ENCODE measurements around the gene MMP17.

Gene MMP17

DNA sequence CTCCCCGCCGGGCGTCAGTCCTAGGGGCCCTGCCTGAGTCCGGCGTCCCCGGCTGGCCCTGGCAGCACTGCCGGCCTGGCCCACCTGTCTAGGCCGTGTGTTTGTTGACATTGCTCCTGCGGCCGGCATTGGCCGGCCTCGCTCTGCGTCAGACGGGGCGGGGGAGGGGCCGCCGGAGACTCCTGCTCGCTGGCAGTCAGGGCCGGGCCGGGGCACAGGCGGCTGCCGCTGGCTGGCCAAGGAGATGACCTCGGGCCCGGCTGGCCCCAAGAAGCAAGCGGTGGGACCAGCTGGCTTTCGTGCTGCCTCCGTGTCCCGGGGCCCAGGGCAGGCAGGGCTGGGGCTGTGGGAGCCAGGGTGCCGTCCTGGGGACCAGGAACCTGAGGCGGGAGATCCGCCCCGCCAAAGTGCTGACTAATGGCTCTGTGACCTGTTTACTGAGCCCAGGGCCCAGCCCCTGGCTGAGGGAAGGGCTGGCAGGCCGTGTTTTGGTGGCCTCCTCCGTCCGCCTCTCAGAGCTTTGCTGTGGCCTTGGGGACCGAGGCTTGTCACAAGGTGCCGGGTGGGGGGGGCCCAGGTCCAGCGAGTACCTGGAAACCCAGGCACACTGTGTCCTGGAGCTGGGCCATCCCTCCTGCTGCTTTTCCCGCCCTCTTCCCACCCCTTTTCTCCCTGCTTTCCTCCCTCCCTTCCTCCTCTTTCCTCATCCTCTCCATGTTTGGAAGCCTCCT, 68.1 kb downstream of the MMP17 start:
- DNase-seq: peak; percentile 63

DNA sequence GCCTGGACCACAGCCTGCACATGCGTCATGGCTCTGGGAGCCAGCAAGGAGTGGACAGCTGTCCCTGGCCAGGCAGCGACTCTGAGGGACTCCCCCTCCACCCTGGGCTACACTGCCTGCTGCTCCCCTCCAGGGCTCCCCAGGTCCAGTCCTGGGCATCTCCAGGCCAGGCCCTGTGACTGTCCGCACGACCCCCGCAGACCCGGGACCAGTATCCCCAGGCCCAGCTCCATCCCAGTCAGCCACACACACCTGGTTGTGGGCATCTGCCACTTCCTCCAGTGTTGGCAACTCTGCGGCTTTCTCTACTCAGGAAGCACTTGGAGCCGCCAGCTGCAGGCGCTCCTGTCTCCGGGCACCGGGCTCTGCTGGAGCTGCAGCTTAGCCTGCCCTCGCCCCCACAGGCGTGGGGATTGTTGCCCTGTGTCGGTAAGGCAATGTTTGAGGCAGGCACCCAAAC, 68.6 kb downstream of the MMP17 start:
- no peak for DNase-seq

DNA sequence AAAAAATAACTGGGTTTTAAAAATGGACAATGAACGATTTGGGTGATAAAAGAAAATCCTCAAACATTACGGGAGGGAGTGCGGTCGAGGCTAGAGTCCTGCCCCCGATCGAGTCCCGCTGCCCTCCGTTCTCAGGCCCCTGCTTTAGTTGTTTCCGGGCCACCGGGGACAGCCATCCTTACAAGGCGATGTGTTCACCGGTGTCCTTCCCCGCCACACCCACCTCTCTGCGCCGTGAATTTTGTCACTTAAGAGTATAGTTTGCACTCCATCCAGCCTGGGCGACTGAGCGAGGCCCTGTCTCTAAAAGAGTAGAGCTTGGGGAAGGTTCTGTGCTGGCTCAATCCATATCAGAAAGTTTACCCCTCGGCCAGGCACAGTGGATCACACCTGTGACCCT, 69.1 kb downstream of the MMP17 start:
- DNase-seq: no peak

DNA sequence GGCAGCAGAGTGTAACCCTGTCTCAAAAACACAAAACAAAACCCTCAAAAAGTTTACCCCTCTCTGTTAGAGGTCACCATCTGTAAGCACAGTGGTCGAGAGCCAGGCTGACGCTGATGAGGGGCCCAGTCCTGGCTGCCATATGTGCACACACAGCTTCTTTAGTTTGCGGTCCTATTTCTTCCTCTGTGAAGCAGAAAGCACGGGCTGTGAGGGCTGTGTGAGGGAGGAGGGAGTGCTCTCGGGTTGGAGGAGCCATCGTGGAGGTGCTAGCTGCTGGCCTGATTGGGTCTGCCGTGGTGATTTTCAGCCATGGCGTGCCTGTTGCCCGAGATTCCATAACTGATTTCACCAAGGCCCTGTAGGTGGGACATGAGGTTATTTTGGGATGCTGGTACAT, 69.7 kb downstream of the MMP17 start:
- no peak for DNase-seq

DNA sequence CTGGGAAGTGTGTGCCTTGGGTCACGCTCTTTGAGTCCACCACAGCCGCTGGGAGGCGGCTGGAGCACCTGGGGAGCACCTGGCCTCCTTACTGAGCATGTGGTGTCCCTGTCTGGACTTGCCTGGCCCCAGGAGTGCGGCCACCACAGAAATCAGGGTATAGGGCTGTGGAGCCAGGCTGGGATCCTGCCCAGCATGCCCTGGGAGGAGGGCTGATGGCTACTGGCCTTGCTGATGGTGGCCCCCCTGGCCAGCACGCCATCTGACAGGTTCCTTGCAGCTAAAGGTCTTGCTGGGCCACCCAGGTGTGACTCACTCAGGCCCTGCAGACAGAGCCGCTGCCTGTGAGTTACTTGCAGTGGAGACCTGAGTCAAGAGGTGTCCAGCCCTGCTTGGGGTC, 72.2 kb downstream of the MMP17 start:
- DNase-seq: no peak

All from activated CD8-positive, alpha-beta memory T cell treated with anti-CD3 and anti-CD28 coated beads, Interleukin-2, amount 50 U/mL, for 4 hours (primary cell).